Spinal cord (tissue), 10 donors: ENCODE measurements around the gene DIAPH1. TPM values are rescaled to one million over a fixed set of nuclear protein-coding genes. Genes with fewer than 3 reads are reported as not detected.

Source experiments
- DNase-seq, 6 donors: peaks; one replicate each; pipeline versions ENCODE4 v3.0.0 to v3.0.0-alpha.2; 2013 to 2015; ENCODE audit warnings: low spot score in 6 of 6, low read depth in 4 of 6
- H3K27ac ChIP-seq: one replicate; pipeline ENCODE4 v1.5.1; 2013; ENCODE audit warnings: low read depth, low read length, control low read depth
- H3K27me3 ChIP-seq: one replicate; pipeline ENCODE4 v1.6.1; 2013; ENCODE audit warnings: low read length; ENCODE audit not compliant: control insufficient read depth, insufficient read depth
- H3K36me3 ChIP-seq: one replicate; pipeline ENCODE4 v1.6.1; 2013; ENCODE audit warnings: low read length; ENCODE audit not compliant: control insufficient read depth, insufficient read depth
- H3K4me1 ChIP-seq: one replicate; pipeline ENCODE4 v1.6.1; 2013; ENCODE audit warnings: low read length; ENCODE audit not compliant: control insufficient read depth, insufficient read depth
- H3K4me3 ChIP-seq: one replicate; pipeline ENCODE4 v1.5.1; 2013; ENCODE audit warnings: low read depth, low read length, control low read depth
- H3K9me3 ChIP-seq: one replicate; pipeline ENCODE4 v1.6.1; 2013; ENCODE audit warnings: low read length; ENCODE audit not compliant: control insufficient read depth, insufficient read depth
- WGBS: methylation state at CpG from one replicate; pipeline ENCODE4 v1.1.5; 2013; ENCODE audit warnings: missing lambda C conversion rate; ENCODE audit not compliant: insufficient coverage; 5-methylcytosine and 5-hydroxymethylcytosine counted together
- polyA plus RNA-seq, 2 donors: library from polyadenylated mRNA; unstranded; fragments of 120-200 nt; gene quantifications; one replicate each; pipeline ENCODE4 v1.2.1, GENCODE V29; 2013; ENCODE audit not compliant: insufficient read length in 2 of 2
- total RNA-seq, 2 donors: library from RNA; depleted of rRNA in 1 of 2; stranded (reverse); fragments of 120-200 nt in 1 of 2; fragments of >200 nt in 1 of 2; gene quantifications; one replicate each; pipeline versions ENCODE4 v1.2.3 to v1.2.4, GENCODE V29; 2013 to 2014
- donor health status: healthy.

The DIAPH1 gene
- total and polyA plus RNA-seq, 4 donors: 23.6 to 44.4 (median 31.1) TPM

DNA sequence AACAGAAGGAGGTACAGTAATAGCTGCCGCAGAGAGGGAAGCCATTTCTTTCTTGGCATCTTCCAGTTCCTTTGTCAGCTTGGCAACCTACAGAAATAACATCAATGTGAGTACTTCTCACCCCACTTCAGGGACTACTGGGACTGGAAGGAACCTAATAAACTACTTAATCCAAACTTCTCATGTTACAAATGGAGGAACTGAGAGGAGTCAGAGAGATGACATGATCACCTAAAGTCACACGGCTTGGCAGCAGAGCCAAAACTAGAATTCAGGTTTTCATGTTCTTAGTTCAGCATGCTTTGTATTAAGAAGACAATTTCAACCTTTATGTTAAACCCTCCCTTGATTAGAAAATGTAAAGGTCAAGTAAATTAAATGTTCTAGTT is 44.7 kb downstream of the DIAPH1 start:
- no peaks in the 10 kb centered on the region for H3K9me3 ChIP-seq
- DNase-seq: no peak
- no peaks in the 10 kb centered on the region for H3K27me3 ChIP-seq
- peaks cover 37% of the 10 kb centered on the region for H3K36me3 ChIP-seq
- no peak overlapping the region for H3K4me3 ChIP-seq
- no peak overlapping the region for H3K27ac ChIP-seq
- 100% methylated on average over 2 of the region's 2 CpGs for WGBS
- no peaks in the 10 kb centered on the region for H3K4me1 ChIP-seq

DNA sequence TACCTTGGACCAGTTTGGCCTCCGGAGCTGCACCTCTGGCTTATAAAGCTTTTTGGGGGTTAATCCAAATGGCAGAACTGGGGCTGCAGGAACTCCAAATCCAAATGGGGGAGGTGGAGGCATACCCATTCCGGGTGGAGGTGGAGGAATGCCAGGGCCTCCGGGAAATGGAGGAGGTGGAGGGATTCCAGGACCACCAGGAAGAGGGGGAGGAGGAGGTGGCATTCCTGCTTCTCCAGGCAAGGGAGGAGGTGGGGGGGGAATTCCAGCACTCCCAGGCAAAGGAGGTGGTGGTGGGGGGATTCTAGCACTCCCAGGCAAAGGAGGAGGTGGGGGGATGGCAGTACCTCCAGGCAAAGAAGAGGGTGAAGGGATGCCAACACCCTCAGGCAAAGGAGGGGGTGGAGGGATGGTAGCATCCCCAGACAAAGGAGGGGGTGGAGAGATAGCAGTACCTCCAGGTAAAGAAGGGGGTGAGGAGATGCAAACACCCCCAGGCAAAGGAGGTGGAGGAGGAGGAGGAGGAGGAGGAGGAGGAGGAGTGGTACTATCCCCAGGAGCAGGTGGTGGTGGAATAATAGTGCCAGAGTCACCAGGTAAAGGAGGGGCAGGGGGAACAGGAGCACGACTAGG is 45.2 kb downstream of the DIAPH1 start:
- H3K4me1 ChIP-seq: no peaks in the 10 kb centered on the region
- no peaks in the 10 kb centered on the region for H3K9me3 ChIP-seq
- peaks cover 34% of the 10 kb centered on the region for H3K36me3 ChIP-seq
- 79% methylated on average over 4 of the region's 4 CpGs for WGBS
- no peaks in the 10 kb centered on the region for H3K27me3 ChIP-seq
- H3K4me3 ChIP-seq: no peak overlapping the region
- DNase-seq: no peak
- no peak overlapping the region for H3K27ac ChIP-seq

- peaks cover 31% of the 10 kb centered on the region for H3K36me3 ChIP-seq
- no peaks in the 10 kb centered on the region for H3K9me3 ChIP-seq
- H3K4me1 ChIP-seq: no peaks in the 10 kb centered on the region
- H3K27me3 ChIP-seq: no peaks in the 10 kb centered on the region
- H3K4me3 ChIP-seq: no peak overlapping the region
- no peak overlapping the region for H3K27ac ChIP-seq
- DNase-seq: no peak
These were observed 48.1 kb downstream of the DIAPH1 start for GRCh38 chr5:141570655-141571054.

- peak in 2 of 6 donors; percentile 49 to 77 for DNase-seq
These were observed 51.2 kb downstream of the DIAPH1 start for GRCh38 chr5:141567513-141568117.

GRCh38 chr5:141565826-141566570 is 52.8 kb downstream of the DIAPH1 start:
- DNase-seq: no peak
- no peaks in the 10 kb centered on the region for H3K27me3 ChIP-seq
- 94% methylated on average over 7 of the region's 8 CpGs for WGBS

More at GRCh38 chr5:141567513-141568117, 51.2 kb downstream of the DIAPH1 start:
- H3K36me3 ChIP-seq: peaks cover 12% of the 10 kb centered on the region
- H3K4me1 ChIP-seq: no peaks in the 10 kb centered on the region
- no peaks in the 10 kb centered on the region for H3K27me3 ChIP-seq
- no peaks in the 10 kb centered on the region for H3K9me3 ChIP-seq
- no peak overlapping the region for H3K27ac ChIP-seq
- WGBS: 20% methylated on average over 1 of the region's 2 CpGs
- no peak overlapping the region for H3K4me3 ChIP-seq

GRCh38 chr5:141564216-141564692 is 54.5 kb downstream of the DIAPH1 start:
- no peaks in the 10 kb centered on the region for H3K4me1 ChIP-seq
- H3K4me3 ChIP-seq: peak overlapping the region; percentile 4
- H3K9me3 ChIP-seq: no peaks in the 10 kb centered on the region
- DNase-seq: peak; percentile 81 to 99 (median 88)
- WGBS: 20% methylated on average over 1 of the region's 5 CpGs
- no peaks in the 10 kb centered on the region for H3K27me3 ChIP-seq
- H3K27ac ChIP-seq: no peak overlapping the region
- H3K36me3 ChIP-seq: peaks cover 3% of the 10 kb centered on the region

More at GRCh38 chr5:141565826-141566570, 52.8 kb downstream of the DIAPH1 start:
- Histone ChIP-seq H3K27ac (no peak overlapping the region), H3K36me3 (peaks cover 5% of the 10 kb centered on the region), H3K4me3 (no peak overlapping the region), H3K9me3 (no peaks in the 10 kb centered on the region), H3K4me1 (no peaks in the 10 kb centered on the region)

DNA sequence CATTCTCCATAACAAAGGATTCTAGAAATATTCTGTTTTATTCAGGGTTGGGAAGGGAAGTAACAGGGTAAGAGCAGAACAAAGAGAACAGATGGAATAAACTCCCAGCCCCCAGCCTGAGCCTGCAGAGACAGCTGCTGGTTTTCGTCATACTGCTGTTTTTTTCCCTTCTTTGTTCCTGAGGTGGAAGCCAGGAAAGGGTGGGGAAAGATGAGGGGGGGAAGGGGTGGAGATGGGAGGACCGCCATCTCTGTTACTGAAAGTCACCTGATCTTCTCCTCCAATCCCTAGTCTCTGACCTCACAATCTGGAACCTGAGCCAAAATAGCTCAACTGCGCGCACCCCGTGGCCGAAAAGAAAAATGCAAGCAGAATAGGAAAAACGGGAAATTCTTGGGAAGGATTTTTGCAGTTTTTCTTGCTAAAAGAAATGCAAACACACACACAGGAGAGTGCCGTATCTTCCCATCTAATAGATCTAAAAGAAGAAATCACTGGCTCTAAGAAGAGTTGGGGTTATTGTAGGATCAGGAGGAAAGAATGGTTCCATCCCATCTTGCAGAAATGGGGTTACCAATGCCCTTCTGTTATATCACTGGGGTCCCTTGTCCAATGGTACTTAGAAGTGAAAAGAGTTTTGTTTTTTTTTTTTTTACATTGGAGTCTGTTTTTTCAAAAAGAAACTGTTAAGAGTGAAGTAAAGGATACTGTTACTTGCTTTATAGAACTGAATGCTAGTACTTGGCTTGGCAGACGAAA is 57.9 kb downstream of the DIAPH1 start:
- Histone ChIP-seq H3K27ac (peak overlapping the region; percentile 95), H3K9me3 (no peaks in the 10 kb centered on the region), H3K27me3 (no peaks in the 10 kb centered on the region), H3K4me3 (peak overlapping the region; percentile 24), H3K36me3 (peaks cover 3% of the 10 kb centered on the region), H3K4me1 (no peaks in the 10 kb centered on the region)
- peak; percentile 88 to 99 (median 94) for DNase-seq
- no CpG with 5 or more reads among the region's 9 CpGs for WGBS

DNA sequence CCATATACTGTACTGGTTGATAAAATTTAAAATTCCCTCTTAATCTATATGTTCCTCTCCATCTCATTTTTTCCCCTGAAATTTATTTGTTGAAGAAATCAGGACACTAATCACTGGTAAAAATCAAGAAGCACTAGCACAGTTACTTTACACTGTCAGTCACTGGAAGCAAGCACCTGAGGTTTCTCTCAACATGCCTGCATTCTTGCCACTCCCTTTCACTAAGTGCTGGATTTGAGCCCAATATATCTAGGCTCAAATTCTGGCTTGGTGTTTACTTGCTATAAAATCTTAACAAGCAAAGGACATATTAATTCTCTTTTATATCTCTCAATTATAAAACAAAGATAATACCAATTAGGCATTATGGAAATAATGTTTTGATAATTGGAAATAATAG is 58.6 kb downstream of the DIAPH1 start:
- H3K27ac ChIP-seq: peak overlapping the region; percentile 95
- H3K4me1 ChIP-seq: no peaks in the 10 kb centered on the region
- H3K27me3 ChIP-seq: no peaks in the 10 kb centered on the region
- H3K36me3 ChIP-seq: no peaks in the 10 kb centered on the region
- H3K9me3 ChIP-seq: no peaks in the 10 kb centered on the region
- peak in 2 of 6 donors; percentile 77 to 86 for DNase-seq
- no peak overlapping the region for H3K4me3 ChIP-seq

- peak in 2 of 6 donors; percentile 10 to 16 for DNase-seq
- no peaks in the 10 kb centered on the region for H3K9me3 ChIP-seq
- peak overlapping the region; percentile 95 for H3K27ac ChIP-seq
- no peaks in the 10 kb centered on the region for H3K4me1 ChIP-seq
- no peaks in the 10 kb centered on the region for H3K27me3 ChIP-seq
- H3K4me3 ChIP-seq: no peak overlapping the region
- no peaks in the 10 kb centered on the region for H3K36me3 ChIP-seq
These were observed 59.3 kb downstream of the DIAPH1 start for GRCh38 chr5:141559461-141559860.
